Hematopoietic multipotent progenitor cell treated with erythropoietin and hydrocortisone succinate and interleukin-3 and kit ligand, for 4 days (in vitro differentiated cells): ENCODE measurements around the gene ZBTB48.
"Not testable (repeated sequence)": the region's sequence is repeated elsewhere in the genome, so short reads cannot be mapped to it uniquely, and the experiment has no call there.

ENCODE experiments used
- DNase-seq: peaks from one replicate; pipeline ENCODE4 v3.0.0-alpha.2; 2015

The ZBTB48 gene

GRCh38 chr1:6635910-6636760 is 56.3 kb downstream of the ZBTB48 start:
- DNase-seq, result no peak

DNA sequence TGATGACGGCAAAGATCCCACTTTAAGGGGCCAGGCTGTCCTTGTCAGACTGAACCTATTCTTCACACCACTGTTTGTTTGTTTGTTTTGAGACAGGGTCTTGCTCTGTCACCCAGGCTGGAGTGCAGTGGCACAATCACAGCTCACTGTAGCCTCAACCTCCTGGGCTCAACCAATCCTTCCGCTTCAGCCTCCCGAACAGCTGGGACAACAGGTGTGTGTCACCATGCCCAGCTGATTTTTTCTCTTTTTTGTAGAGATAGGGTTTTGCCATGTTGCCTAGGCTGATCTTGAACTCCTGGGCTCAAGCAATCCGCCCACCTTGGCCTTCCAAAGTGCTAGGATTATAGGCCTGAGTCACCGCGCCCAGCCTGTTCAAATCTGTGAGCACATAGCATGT is 57.0 kb downstream of the ZBTB48 start:
- DNase-seq, result not testable (repeated sequence)

GRCh38 chr1:6637770-6638169 is 58.0 kb downstream of the ZBTB48 start:
- DNase-seq, result no peak

DNA sequence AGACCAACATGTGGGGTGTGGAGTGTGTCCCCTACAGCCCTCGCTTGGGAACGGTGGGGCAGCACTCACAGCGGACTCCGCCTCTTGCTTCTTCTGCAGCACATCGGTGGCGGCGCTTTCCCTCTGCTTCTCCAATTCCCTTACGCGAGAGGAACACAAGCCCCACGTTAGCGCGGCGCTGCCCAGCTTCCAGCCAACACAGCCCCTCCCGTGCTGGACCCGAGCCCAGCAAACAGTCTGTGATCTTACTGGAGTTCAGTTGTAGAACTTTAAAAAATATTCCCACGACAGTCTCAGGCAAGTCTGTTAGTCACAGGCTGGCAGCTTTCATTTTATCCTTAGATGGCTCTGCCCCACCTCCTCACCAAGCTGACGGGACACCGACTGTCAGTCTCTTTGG is 58.4 kb downstream of the ZBTB48 start:
- no peak for DNase-seq
